Measurements from ENCODE around the gene PANX2.

DNA sequence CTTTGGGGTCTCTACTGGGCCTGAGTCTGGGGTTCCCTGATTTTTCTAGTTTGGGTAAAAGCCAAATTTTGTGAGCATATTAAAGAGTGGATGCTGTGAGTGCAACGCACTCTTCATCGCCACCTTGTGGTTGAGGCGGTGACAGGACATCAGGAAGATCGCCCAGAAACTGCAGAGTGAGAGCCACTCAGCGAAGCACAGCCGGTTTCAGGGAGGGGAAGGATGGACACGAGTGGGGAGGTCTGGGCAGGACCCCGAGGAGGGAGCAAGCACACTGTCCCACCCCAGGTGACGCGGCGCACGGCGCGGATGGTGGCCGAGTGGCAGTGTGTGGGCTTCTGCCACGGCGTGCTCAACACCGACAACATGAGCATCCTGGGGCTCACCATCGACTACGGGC, 39.4 kb downstream of the PANX2 start:
- TF ChIP-seq, protein P1, sequence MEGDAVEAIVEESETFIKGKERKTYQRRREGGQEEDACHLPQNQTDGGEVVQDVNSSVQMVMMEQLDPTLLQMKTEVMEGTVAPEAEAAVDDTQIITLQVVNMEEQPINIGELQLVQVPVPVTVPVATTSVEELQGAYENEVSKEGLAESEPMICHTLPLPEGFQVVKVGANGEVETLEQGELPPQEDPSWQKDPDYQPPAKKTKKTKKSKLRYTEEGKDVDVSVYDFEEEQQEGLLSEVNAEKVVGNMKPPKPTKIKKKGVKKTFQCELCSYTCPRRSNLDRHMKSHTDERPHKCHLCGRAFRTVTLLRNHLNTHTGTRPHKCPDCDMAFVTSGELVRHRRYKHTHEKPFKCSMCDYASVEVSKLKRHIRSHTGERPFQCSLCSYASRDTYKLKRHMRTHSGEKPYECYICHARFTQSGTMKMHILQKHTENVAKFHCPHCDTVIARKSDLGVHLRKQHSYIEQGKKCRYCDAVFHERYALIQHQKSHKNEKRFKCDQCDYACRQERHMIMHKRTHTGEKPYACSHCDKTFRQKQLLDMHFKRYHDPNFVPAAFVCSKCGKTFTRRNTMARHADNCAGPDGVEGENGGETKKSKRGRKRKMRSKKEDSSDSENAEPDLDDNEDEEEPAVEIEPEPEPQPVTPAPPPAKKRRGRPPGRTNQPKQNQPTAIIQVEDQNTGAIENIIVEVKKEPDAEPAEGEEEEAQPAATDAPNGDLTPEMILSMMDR (IDR thresholded peaks at IDR 0.05) = peak; percentile 85
- no peak for TF ChIP-seq EZH2 (IDR thresholded peaks at IDR 0.05; ENCODE audit: borderline replicate concordance, insufficient read depth, low read depth, low read length, poor library complexity, severe bottlenecking)
